NCI-H187 treated with DMSO at 0.1 percent for 48 hours (cell line): ENCODE results near the gene DOCK1.

Source experiments
- DNase-seq: peaks from one replicate; lab custom pipeline; 2025; lab: John Stamatoyannopoulos, UW

DOCK1 gene

DNA sequence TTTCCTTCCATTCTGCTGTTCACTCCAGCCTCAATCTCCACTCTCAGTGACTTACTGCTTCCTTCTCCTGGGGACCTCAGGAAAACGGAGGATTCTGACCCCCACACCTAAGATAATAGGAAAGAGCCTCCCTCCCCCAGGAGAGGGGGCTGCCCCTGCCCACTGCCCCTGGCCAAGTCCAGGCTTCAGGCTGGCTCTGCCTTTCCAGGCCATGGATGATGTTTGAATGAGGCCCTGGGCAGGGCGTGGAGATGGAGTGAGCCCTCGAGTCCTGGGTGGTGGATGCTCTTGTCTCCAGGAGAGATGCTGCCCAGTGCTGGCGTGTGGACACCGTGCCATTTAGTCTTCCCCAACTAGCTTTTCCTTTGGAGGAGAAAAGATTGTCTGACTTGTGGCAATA, 184.2 kb downstream of the DOCK1 start:
- no peak for DNase-seq

DNA sequence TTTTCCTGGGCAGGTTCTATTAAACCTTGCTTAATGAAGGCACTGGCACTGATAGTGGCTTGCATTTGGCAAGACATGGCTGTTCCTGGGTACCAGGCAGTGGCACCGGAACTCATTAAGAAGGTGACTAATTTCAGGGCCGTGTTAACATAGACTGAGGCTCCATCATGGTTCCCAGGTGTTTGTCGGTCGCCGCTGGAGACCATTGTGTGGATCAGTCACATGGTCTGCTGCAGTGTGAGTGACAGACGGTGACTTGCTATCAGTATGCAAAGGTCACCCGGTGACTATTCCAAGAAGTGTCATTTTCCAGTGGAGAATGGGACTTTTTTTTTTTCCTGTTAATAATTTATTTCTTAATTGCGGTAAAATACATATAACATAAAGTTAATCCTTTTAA, 184.9 kb downstream of the DOCK1 start:
- DNase-seq = no peak

DNA sequence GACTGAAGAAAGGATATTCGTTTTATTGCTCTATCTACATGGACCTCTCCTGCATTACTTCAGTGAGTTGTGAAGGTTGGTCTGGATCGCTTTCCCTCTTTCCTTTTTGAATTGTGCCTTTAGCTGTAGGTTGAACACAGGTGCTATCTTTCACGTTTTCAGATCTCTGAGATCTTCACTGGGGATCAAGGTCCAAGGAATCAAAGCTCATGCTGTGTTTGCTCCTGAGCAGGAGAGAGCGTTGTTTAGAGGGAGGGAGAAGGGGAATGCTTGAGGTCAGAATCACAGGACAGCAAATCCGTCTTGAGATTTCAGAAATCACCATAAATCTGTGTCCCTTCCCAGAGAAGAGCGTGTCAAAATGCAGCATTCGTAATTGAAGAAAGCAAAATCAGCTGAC, 186.1 kb downstream of the DOCK1 start:
- no peak for DNase-seq

DNA sequence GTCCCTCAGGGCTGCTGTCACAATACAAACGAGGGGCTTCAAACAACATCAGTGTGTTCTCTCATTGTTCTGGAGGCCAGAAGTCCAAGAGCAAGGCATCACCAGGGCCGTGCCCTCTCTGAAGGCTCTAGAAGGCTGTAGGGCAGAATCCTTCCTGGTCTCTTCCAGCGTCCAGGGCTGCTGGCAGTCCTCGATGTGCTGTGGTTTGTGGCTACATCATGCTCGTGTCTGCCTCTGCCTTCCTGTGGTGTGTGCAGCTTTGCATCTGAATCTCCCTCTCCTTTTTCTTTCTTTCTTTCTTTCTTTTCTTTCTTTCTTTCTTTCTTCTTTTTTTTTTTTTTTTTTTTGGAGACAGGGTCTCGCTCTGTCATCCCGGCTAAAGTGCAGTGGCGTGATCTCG, 187.7 kb downstream of the DOCK1 start:
- no peak for DNase-seq

DNA sequence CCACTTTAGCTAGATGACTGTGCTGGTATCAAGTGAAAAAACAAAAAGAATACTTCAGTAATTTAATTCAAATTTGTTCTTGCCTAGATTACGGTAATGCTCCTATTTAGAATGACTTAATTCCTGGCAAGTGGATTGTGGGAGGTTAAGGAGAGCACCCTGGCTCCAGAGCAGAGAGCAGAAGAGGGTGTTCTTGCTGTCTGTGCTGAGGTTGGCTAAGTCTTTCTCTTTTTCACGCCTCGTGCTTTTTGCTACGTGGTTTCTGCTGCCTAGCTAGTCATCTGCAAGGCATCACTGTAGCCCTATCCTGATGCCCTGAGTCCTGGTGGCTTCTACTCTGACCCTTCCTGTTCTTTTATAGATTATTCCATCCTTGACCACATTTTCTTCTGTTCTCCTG, 189.8 kb downstream of the DOCK1 start:
- no peak for DNase-seq

DNA sequence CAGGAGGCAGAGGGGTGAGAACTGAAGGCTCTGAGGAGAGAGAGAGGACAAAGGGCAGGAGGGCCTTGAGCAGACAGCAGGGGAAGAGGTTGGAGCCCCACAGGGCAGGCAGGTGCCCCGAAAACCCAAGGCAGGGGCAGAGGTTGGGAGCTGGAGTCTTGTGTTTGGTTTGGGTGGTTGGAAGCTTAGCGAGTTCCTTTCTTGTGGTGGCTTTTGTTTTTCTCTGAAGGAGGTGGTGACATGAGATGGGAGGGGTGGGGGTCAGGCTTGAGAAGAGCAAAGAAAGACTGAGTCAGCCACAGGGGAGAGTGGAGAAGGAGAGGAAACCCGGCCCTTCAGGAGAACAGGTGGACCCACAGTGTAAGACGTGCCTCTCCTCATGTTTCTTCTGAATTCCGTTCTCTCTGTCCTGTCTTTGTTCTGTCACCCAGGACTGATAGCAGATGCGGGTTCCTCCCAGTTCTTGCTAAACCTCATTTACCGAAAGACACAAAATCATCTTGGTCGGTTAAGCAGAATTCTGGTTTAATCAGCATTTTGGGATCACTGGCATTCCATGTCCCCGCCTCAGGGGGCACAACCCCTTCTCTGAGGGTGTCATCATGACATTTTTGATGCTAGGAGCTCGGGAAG, 195.9 kb downstream of the DOCK1 start:
- DNase-seq = no peak

DNA sequence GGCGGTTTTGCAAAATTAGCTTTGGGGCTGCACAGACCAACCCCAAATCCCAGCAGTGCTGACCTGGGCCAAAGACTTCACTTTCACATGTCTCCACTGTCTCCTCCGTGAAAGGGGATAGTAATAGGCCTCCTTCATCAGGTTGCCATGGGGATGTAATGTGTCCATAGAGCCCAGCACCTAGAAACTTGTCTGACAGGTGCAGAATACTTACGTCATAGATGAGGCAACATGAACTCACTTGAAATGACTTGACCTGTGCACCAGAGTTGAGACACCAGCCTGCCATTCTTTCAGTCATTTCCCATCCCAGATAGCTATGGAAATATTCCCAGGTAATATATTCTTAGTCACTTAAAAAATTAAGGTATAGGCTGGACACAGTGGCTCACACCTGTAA, 196.9 kb downstream of the DOCK1 start:
- no peak for DNase-seq

DNA sequence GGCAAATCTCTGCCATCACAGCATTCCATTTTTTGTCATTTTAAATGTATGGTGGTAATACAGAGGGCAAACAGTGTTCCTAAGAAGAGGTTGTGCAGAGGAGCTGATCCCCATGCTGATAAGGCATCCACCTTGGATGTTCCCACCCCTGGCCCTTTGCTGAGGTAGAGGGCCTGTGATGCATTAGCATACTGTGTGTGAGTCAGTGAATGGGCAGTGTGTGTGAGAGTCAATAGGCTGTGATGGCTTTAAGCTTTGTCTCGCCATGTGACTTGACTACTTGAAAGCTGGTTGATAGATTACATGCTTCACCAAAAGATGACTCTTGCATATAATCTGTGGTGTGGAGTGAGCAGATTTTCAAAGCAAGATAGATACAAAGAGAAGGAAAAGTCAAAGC, 209.9 kb downstream of the DOCK1 start:
- no peak for DNase-seq

DNA sequence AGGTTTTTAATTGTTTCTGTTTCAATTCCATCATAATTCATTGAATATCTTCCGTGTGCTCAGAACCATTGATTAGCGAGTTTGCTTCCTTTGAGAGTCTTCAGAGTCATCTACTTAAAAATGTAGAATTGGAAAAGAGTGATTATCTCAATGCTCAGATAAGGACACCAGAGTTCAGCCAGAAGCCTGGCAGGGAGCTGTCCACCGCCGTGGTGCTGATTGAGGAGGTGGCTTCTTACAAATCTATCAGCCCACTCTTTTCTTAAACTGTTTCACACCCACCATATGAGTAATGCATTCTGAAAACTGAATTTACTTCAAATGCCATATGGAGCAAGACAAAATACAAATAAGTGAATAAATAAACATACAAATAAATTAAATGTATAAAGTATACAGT, 211.9 kb downstream of the DOCK1 start:
- DNase-seq = no peak

DNA sequence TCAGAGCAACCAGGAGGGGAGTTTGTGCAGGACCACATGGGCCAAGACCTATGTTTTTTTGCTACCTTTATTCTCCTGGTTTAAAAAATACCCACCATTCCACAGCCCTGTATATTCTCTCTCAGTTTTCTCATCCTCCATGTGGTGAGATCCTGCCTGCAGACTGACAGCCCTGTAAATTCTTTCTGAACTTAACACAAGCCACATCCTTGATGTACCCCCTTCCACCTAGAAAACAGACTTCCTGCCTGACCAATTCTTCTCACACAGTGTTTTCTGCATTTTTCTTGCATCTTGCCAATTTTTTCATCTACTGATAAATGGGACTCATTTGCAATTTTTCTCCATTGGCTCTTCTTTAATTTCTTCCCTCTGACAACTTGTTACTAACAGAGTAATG, 212.8 kb downstream of the DOCK1 start:
- DNase-seq = no peak

DNA sequence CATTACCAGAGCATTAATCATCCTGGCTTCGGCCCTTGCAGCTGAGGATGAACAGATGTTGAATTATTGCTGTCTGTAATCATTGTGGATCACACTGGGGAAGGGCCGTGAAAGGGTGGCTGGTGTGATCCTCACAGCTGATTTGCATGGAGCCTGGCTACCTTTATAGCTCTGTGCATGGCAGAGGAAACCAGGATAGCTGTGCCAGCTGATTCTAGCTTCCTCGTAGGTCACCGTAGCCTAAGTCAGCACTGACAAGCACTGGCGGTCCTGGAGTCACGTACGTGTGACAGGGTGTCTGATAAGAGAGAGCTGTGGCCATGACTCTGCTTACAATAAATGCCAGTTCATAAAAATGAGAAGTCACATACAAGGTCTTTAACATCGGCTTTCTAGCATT, 214.7 kb downstream of the DOCK1 start:
- no peak for DNase-seq

DNA sequence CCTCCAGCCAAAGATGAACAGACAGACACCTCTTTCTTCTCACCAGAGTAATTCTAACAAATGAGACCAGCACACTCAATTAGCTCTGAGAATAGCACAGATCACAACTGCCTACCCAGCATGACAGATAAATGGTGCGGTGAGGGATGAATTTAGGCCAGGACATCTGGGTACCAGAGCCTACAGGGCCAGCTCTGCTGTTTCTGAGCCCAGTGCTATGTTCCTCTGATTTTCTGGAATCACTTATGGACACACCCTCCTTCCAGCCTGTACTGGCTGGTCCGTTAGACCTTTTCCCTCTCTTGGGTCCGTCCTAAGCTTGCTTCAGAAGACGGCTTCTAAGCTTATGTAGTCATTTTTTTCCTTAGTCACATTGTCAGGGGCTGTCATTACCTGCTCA, 217.6 kb downstream of the DOCK1 start:
- DNase-seq = no peak

DNA sequence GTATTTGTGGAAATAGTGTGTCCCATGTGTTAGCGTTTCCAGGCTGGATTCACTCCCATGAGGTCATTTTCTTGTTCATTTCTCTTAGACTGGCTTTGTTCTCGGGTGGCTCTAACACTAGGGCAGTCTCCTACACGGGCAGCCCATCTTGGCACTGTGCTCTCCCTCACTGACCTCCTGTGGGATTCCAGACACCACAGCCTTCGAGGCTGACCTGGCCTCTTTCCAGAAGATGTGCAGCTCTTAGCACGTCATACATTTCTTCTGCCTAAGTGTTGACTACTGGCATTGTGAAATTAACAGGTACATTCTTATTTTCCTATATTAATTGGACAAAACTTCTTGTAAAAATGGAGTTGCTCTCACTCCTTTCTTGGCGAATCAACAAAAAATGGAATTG, 218.4 kb downstream of the DOCK1 start:
- no peak for DNase-seq

DNA sequence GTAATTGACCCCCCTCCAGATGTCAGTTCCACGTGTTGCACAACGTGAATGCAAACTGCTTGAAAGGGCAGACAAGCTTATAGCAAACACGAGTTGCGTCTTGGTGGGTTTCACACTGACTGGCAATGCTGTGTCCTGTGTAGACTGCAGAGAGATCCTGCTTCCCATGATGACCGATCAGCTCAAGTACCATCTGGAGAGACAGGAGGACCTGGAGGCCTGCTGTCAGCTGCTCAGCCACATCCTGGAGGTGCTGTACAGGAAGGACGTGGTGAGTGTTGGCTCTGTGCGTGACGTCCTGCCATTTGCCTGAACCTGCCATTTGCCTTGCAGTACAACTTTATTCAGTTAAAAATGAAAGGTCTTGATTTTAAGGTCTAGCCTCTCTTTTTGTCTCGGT, 220.1 kb downstream of the DOCK1 start:
- DNase-seq = no peak

DNA sequence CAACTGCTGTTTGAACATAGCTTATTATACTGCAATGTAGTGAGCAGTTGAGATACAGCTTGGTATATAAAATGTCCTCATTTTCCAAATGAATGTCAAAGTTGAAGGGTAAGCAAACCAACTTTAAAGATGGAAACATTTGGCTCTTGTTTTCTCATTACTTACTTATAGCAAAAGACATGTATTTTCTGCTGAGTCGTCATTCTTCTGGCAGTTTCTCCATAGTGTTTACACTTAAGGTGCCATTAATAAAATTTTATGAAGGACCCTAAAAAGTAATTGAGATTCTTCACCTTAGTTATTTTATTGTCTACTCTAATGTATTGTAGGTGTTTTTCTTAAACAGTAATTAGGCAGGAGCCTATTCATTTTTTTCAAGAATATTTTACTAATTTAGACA, 222.6 kb downstream of the DOCK1 start:
- no peak for DNase-seq

DNA sequence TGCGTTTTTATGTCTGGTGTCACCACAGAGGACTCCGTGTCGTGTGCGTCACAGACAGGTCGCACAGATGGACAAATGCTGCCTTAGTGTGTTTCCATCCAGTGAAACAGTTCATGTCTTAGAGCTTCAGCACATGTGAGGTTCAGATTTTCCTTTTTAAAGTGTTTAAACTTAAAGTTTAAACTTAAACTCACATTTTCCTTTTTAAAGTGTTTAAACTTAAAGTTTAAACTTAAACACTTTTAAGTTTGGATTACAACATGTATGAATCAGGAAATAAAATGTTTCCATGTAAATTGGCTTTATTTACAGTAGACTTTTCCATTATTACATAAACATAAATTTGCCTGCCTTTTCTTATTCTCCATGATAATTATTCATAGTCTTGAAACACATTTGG, 223.9 kb downstream of the DOCK1 start:
- no peak for DNase-seq

DNA sequence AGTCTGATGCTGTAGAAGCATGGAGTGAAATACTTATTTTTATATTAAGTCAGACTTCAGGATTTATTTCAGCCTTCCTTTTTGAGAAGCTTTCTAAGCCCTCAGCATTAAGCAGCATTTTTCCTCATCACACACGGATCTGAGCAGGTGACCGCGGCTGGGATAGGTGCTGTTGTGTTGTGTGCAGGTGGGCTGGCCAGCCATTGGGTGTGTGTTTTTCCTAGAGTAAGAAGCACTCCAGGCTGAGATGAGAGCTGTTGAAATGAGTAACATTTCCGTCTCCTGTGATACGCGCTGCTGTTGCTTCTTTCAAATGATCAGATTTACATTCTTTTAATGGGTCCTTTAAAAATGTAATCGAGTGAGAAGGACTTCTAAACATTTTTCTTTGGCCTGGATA, 227.2 kb downstream of the DOCK1 start:
- DNase-seq = no peak

DNA sequence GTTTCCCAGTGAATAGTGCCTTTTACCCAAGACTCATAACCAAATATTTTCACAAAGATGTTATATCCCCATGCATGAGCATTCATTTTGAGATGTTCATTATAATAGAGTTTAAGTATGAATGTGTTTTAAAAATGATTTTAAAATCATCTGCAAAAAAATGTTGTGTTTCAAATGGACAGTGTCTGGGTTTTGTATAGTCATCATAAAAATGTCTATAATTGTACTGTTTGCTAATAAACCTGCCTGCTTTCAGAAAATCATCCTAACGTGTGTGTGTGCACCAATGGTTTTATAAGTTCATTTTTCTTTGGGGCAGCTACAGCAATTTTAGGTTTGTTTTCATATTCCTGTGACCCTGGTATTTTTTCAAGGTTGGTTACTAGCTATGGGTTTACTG, 228.0 kb downstream of the DOCK1 start:
- no peak for DNase-seq

DNA sequence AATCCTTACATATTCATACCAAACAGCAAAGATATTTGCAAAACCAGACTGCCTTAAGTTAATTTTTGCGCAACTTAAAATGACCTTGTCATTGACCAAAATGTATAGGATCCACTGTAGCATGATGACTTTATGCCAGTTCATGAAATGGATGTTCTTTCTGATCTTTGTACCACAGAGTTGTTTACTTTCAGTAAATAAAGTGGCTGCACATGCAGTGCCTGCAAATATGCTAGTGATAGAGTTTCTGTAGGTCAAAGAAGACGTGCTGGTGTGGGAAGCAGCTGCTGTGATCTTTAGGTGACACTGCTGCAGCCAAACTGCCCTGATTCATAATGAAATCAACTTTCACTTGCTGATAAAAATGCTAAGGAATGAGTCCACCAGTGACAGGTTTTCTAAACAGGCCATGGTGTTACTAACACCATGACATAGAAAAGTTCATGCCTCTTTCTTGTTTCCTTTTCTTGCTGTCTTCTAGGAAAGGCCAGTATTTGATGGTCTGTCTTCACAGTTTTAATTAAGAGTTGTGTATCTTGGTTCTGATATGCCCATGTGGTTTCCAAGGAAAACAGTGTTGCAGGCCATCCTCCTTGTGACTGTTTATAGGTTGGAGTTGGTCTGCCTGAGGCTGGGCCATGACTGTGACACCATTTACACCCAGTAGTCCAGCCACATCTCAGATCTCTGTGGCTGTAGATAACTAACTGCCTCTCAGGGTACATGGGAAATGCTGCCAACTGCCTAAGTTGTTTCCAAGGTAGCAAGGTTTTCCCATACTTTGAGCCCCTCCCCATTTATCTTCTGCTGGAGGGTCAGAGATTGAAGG, 228.7 kb downstream of the DOCK1 start:
- DNase-seq = no peak

DNA sequence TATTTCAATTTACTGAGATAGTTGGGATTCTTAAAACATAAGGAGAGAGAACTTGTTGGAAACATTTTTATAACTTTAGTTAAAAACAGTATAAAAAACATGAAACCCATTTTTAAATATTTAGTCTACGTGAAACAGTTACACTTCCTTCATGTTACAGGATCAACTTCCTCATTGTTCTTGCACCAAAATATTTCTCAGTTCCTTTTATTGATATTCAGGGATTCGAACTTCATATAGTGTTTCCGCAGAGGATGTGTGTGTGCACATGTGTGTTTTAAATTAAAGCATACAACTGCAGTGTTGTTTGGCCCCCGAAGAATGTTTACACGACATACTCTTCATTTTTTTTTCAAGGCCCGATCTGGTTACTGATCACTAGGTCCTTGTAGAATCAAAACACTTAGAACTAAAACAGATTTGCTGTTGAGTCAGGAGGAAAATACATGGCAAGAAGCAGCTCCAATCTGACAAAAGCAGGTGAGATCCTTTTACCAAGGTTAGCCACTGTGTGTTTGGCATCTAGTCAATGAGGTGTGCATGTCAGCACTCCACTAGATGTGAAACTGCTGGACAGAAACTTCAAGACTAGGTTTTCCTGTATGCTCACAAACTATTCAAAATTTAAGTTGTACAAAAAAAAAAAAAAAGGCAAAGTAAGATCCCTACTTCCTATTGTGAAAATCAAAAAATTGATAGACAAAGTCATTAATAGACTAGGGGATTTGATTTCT, 230.8 kb downstream of the DOCK1 start:
- DNase-seq = no peak

DNA sequence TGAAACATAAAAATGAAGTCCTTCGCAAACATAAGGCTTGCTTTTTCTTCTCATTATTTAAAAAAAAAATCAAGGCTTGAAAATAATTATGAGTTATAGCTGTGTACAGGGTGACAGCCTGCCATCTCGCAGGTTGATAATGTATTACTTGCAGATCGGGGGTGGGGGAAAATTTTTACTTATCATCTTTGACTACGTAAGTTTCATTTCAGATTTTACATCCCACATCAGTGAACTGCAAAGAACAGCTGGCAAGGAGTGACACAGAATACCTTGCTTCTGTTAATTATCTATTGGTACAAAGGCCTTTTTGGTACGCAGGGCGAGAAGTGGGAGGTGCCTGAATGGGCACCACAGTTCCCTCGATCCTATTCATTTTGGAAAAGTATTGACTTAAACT, 232.2 kb downstream of the DOCK1 start:
- no peak for DNase-seq

DNA sequence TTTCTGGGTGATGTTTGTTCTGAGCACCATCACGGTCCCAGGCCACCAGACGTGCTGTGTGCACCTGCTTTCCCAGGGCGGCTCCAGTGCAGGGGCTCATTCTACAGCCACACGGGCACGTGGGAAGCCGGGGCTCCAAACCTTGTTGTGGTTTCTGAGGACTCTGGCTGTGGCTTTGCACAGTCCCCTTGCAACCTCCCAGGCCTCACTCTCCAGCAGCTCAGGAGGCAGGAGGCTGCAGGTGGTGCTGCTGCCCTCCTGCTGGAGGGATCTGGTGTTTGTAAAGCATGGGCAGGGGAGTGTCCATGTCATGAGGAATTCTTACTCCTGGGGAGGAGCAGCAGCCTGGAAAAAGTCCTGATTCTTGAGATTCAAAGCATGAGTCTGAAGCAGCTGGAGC, 236.9 kb downstream of the DOCK1 start:
- DNase-seq = no peak

DNA sequence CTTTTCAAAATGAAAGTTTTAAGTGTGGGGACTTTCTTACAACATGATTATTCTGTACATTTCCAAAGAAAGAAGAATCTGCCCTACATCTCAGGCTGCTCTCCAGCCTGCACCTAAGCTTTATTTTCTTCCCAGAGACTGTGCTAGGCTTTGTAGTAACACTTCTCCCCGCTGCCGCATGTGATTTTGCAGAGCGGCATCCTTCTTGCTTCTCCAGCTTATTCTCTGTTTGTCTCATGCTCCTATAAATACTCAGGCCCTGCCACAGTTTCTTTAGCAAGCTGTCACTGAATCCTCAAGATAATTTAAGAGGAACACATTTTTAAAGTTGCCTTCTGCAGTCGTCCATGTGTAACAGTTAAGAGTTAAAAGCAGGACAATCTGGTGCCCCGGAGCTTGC, 237.6 kb downstream of the DOCK1 start:
- no peak for DNase-seq
